HL-60/S4 treated with retinoic acid at 250 ng/mL for 4 days and 3 days (cell line): Measurements from ENCODE around the gene TACO1.

ENCODE experiments used
- in situ Hi-C: fragments of 300-500 bp; cut with MboI; formaldehyde crosslinking; loops from 2 replicates; pipeline ENCODE4 v1.7.0; 2022; ENCODE audit warnings: low sequenced_read_pairs

Gene TACO1

GRCh38 chr17:63600569-63601438 lies at the start of gene TACO1:
TACO1 (plus strand) TSS chr17:63600895; CDS start chr17:63601084, 189 bp downstream.
- in situ Hi-C loops: loop anchor here (10.0 kb wide), 1 partner anchor 166 kb away; no protein-coding TSS in a partner anchor

GRCh38 chr17:63552211-63552610 lies 48.5 kb upstream of the TACO1 start:
- in situ Hi-C loops: no loop called here

- in situ Hi-C loops: no loop called here
These were observed 45.1 kb upstream of the TACO1 start for GRCh38 chr17:63555500-63556156.

- in situ Hi-C loops: no loop called here
These were observed 43.3 kb upstream of the TACO1 start for GRCh38 chr17:63557416-63557815.

- in situ Hi-C loops: no loop called here
These were observed 42.3 kb upstream of the TACO1 start for GRCh38 chr17:63558441-63558840.

GRCh38 chr17:63561819-63562218 lies 38.9 kb upstream of the TACO1 start:
- in situ Hi-C loops: no loop called here

GRCh38 chr17:63563339-63563738 lies 37.4 kb upstream of the TACO1 start:
- in situ Hi-C loops: no loop called here

GRCh38 chr17:63564562-63564961 lies 36.1 kb upstream of the TACO1 start:
- in situ Hi-C loops: no loop called here

GRCh38 chr17:63567229-63567628 lies 33.5 kb upstream of the TACO1 start:
- in situ Hi-C loops: no loop called here

- in situ Hi-C loops: no loop called here
These were observed 32.1 kb upstream of the TACO1 start for GRCh38 chr17:63568563-63568962.

- in situ Hi-C loops: no loop called here
These were observed 28.9 kb upstream of the TACO1 start for GRCh38 chr17:63571632-63572310.

GRCh38 chr17:63573634-63574033 lies 27.1 kb upstream of the TACO1 start:
- in situ Hi-C loops: no loop called here

- in situ Hi-C loops: no loop called here
These were observed 22.5 kb upstream of the TACO1 start for GRCh38 chr17:63578027-63578768.

GRCh38 chr17:63578769-63579111 lies 22.0 kb upstream of the TACO1 start:
- in situ Hi-C loops: no loop called here

- in situ Hi-C loops: no loop called here
These were observed 21.1 kb upstream of the TACO1 start for GRCh38 chr17:63579633-63580032.

- in situ Hi-C loops: no loop called here
These were observed 12.9 kb upstream of the TACO1 start for GRCh38 chr17:63587770-63588169.

GRCh38 chr17:63588797-63589196 lies 11.9 kb upstream of the TACO1 start:
- in situ Hi-C loops: no loop called here

GRCh38 chr17:63589646-63590045 lies 11.0 kb upstream of the TACO1 start:
- in situ Hi-C loops: no loop called here

- in situ Hi-C loops: no loop called here
These were observed 7.9 kb upstream of the TACO1 start for GRCh38 chr17:63592797-63593196.

GRCh38 chr17:63595132-63595531 lies 5.6 kb upstream of the TACO1 start:
- in situ Hi-C loops: no loop called here
